Measurements from ENCODE around the gene SLC34A1.
"Not testable (repeated sequence)": the region's sequence is repeated elsewhere in the genome, so short reads cannot be mapped to it uniquely, and the experiment has no call there.

GRCh38 chr5:177375516-177375915, 8.7 kb upstream of the SLC34A1 start:
- not testable (repeated sequence) for TF ChIP-seq POLR2A (IDR thresholded peaks at IDR 0.05); CTCF (IDR thresholded peaks at IDR 0.05 in 4 of 5, conservative IDR thresholded peaks at IDR 0.05 in 1 of 5)
